ENCODE measurements around the gene REEP1. TPM values are rescaled to one million over a fixed set of nuclear protein-coding genes. Genes with fewer than 3 reads are reported as not detected.

REEP1 gene
- total and polyA plus RNA-seq, 4 experiments from 2014 or later: 0.15 TPM; not detected in 3

DNA sequence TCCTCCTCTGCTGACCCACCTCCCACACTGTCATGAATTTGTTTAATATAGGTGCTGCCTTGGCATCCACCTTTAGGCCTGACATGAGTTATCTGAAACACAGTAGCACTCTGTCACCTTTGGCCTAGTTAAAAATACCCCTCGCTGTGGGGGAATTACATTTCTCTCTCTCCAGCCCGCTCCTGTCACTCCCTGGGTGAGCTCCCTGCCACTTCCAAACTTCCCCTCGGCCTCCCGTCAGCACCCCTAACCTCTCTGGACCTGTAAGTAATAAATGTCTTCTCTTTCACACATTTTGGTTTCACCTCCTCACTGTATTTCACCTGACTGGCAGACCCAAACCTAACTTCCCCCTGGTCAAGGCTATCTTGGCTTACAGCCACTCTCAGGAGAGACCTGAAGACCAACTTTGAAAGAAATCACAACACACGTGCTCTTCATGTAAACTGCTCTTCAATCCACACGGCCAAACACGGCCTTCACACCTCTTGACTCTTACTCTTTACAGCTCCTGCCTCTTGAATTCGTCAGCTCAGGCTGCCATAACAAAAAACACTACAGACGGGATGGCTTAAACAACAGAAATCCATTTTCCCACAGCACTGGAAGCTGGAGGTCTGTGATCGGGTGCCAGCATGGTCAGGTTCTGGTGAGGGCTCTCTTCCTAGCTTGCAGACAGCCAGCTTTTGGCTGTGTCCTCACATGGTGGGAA is 28.3 kb downstream of the REEP1 start:
- ChIA-PET POLR2A (ENCODE audit: partially characterized antibody) (no interaction called here), CTCF (ENCODE audit: partially characterized antibody) (no interaction called here)
- Mint-ChIP-seq H3K9me3 (no peaks in the 10 kb centered on the region), H3K27me3 (peaks cover 8 to 10% of the 10 kb centered on the region in 2 donors), H3K4me1 (no peaks in the 10 kb centered on the region), H3K27ac (no peak overlapping the region), H3K36me3 (no peaks in the 10 kb centered on the region), H3K4me3 (no peak overlapping the region)
- Histone ChIP-seq H3K27ac (ENCODE audit: low read depth, low read length) (no peak overlapping the region), H3K4me3 (ENCODE audit: low read length in 2 of 2) (no peak overlapping the region), H3K4me1 (ENCODE audit: insufficient read depth, low read length) (no peaks in the 10 kb centered on the region), H3K36me3 (ENCODE audit: insufficient read depth, low read length) (no peaks in the 10 kb centered on the region), H3K27me3 (ENCODE audit: insufficient read depth, low read length) (no peaks in the 10 kb centered on the region), H3K9me3 (ENCODE audit: control insufficient read depth in 1 of 2, low read length in 2 of 2) (no peaks in the 10 kb centered on the region)
- no peak for DNase-seq
- intact Hi-C loops (cut with micrococcal nuclease): no loop called here

DNA sequence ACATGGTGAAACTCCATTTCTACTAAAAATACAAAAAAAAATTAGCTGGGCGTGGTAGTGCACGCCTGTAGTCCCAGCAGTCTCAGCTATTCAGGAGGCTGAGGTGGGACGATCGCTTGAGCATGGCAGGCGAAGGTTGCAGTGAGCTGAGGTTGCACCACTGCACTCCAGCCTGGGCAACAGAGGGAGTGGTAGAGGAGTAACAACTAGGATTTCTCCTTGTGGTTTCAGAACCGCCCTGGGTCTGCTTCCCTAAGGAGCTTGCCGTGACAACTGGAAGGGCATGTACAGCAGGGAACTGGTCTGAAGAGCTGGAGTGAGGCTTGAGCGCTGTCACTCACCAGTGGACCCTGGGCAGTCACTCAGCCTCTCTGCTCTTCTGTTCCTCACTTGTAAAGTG is 29.1 kb downstream of the REEP1 start:
- no peak overlapping the region for H3K27ac ChIP-seq (ENCODE audit: low read depth, low read length)
- ChIA-PET POLR2A (ENCODE audit: partially characterized antibody) (no interaction called here), CTCF (ENCODE audit: partially characterized antibody) (no interaction called here)
- no peaks in the 10 kb centered on the region for H3K27me3 ChIP-seq (ENCODE audit: insufficient read depth, low read length)
- Mint-ChIP-seq H3K36me3 (no peaks in the 10 kb centered on the region), H3K4me3 (peak overlapping the region in 1 of 8 donors; percentile 5), H3K27ac (no peak overlapping the region), H3K4me1 (no peaks in the 10 kb centered on the region), H3K27me3 (peaks cover 7 to 16% of the 10 kb centered on the region in 2 donors), H3K9me3 (no peaks in the 10 kb centered on the region)
- no peaks in the 10 kb centered on the region for H3K9me3 ChIP-seq (ENCODE audit: control insufficient read depth in 1 of 2, low read length in 2 of 2)
- no peak overlapping the region for H3K4me3 ChIP-seq (ENCODE audit: low read length in 2 of 2)
- intact Hi-C loops (cut with micrococcal nuclease): no loop called here
- no peaks in the 10 kb centered on the region for H3K36me3 ChIP-seq (ENCODE audit: insufficient read depth, low read length)
- H3K4me1 ChIP-seq (ENCODE audit: insufficient read depth, low read length): no peaks in the 10 kb centered on the region
- no peak for DNase-seq

DNA sequence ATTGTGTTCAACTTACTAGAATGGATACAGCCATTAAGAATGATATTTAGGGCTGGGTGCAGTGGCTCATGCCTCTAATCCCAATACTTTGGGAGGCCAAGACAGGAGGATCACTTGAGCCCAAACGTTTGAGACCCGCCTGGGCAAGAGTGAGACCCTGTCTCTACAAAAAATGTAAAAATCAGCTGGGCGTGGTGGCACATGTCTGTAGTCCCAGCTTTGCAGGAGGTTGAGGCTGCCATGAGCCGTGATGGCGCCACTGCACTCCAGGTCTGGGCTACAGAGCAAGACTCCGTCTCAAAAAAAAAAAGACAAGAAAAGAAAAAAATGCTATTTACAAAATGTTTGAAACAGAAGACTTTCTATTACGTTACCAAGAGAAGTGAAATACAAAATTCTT is 30.0 kb downstream of the REEP1 start:
- Mint-ChIP-seq H3K4me3 (no peak overlapping the region), H3K27ac (no peak overlapping the region), H3K9me3 (no peaks in the 10 kb centered on the region), H3K36me3 (no peaks in the 10 kb centered on the region), H3K4me1 (no peaks in the 10 kb centered on the region), H3K27me3 (peaks cover 6 to 16% of the 10 kb centered on the region in 2 donors)
- H3K9me3 ChIP-seq (ENCODE audit: control insufficient read depth in 1 of 2, low read length in 2 of 2): no peaks in the 10 kb centered on the region
- no peaks in the 10 kb centered on the region for H3K27me3 ChIP-seq (ENCODE audit: insufficient read depth, low read length)
- H3K4me1 ChIP-seq (ENCODE audit: insufficient read depth, low read length): no peaks in the 10 kb centered on the region
- no peak for DNase-seq
- POLR2A ChIA-PET (ENCODE audit: partially characterized antibody): no interaction called here
- H3K27ac ChIP-seq (ENCODE audit: low read depth, low read length): no peak overlapping the region
- H3K36me3 ChIP-seq (ENCODE audit: insufficient read depth, low read length): no peaks in the 10 kb centered on the region
- intact Hi-C loops (cut with micrococcal nuclease): no loop called here
- CTCF ChIA-PET (ENCODE audit: partially characterized antibody): no interaction called here
- H3K4me3 ChIP-seq (ENCODE audit: low read length in 2 of 2): no peak overlapping the region

DNA sequence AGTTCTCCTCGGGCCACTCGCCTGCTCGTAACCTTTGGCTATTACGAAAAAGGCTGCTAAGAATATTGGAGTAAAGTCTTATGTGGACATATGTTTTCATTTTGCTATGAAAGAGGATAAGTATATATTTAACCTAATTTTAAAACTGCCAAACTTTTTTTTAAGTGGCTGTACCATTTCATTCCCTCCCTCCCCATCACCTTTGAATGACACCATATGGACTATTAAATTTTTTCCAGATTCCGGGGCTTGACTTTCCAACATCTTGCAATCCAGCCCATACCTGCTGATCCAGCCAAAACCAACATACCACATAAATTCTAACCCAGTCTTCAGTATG is 31.5 kb downstream of the REEP1 start:
- no peak overlapping the region for H3K4me3 ChIP-seq (ENCODE audit: low read length in 2 of 2)
- H3K9me3 Mint-ChIP-seq: no peaks in the 10 kb centered on the region
- H3K27ac Mint-ChIP-seq: no peak overlapping the region
- DNase-seq: no peak
- H3K36me3 Mint-ChIP-seq: no peaks in the 10 kb centered on the region
- no peaks in the 10 kb centered on the region for H3K4me1 ChIP-seq (ENCODE audit: insufficient read depth, low read length)
- ChIA-PET POLR2A (ENCODE audit: partially characterized antibody) (no interaction called here), CTCF (ENCODE audit: partially characterized antibody) (no interaction called here)
- intact Hi-C loops (cut with micrococcal nuclease): no loop called here
- no peak overlapping the region for H3K4me3 Mint-ChIP-seq
- H3K9me3 ChIP-seq (ENCODE audit: control insufficient read depth in 1 of 2, low read length in 2 of 2): no peaks in the 10 kb centered on the region
- H3K27me3 Mint-ChIP-seq: peaks cover 6 to 12% of the 10 kb centered on the region in 2 donors
- no peaks in the 10 kb centered on the region for H3K4me1 Mint-ChIP-seq
- no peaks in the 10 kb centered on the region for H3K36me3 ChIP-seq (ENCODE audit: insufficient read depth, low read length)
- H3K27me3 ChIP-seq (ENCODE audit: insufficient read depth, low read length): no peaks in the 10 kb centered on the region
- H3K27ac ChIP-seq (ENCODE audit: low read depth, low read length): no peak overlapping the region

DNA sequence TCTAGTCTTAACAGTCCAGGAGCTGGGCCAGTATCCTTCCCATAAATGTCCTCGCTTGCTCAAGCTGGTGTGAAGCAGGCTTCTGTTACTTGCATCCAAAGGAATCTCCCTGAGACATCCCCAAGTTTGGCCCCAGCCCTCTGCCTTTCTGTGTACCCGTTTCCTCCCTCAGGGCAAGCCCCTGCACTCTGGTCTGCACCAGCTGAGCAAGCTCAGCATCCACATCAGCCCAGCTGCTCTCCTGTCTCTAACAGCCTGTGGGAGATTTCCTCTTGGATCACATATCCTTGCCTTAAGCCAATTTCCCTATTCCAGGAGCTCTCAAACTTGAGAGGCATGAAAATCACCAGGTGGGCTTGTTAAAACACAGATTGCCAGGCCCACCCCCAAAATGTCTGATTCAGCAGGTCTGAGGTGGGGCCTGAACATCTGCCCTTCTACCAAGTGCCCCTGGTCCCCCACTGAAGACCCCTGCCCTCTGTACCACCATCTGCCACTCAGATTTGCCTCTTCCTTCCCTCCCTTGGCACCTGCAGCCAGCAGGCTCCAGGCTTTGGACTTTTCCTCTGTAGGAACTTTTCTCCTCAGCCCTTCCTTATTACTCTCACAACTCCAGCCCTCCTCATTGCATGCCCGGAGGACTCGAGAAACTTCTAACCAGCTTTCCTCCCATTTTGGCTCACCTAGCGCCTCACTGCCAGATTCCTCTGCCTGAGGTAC is 32.1 kb downstream of the REEP1 start:
- H3K4me3 Mint-ChIP-seq: no peak overlapping the region
- Histone ChIP-seq H3K9me3 (ENCODE audit: control insufficient read depth in 1 of 2, low read length in 2 of 2) (no peaks in the 10 kb centered on the region), H3K36me3 (ENCODE audit: insufficient read depth, low read length) (no peaks in the 10 kb centered on the region), H3K27ac (ENCODE audit: low read depth, low read length) (no peak overlapping the region), H3K4me1 (ENCODE audit: insufficient read depth, low read length) (no peaks in the 10 kb centered on the region), H3K4me3 (ENCODE audit: low read length in 2 of 2) (no peak overlapping the region), H3K27me3 (ENCODE audit: insufficient read depth, low read length) (no peaks in the 10 kb centered on the region)
- no peaks in the 10 kb centered on the region for H3K4me1 Mint-ChIP-seq
- ChIA-PET POLR2A (ENCODE audit: partially characterized antibody) (no interaction called here), CTCF (ENCODE audit: partially characterized antibody) (no interaction called here)
- no peaks in the 10 kb centered on the region for H3K36me3 Mint-ChIP-seq
- no peak for DNase-seq
- H3K9me3 Mint-ChIP-seq: no peaks in the 10 kb centered on the region
- H3K27me3 Mint-ChIP-seq: peaks cover 6 to 8% of the 10 kb centered on the region in 2 donors
- no peak overlapping the region for H3K27ac Mint-ChIP-seq
- intact Hi-C loops (cut with micrococcal nuclease): no loop called here

DNA sequence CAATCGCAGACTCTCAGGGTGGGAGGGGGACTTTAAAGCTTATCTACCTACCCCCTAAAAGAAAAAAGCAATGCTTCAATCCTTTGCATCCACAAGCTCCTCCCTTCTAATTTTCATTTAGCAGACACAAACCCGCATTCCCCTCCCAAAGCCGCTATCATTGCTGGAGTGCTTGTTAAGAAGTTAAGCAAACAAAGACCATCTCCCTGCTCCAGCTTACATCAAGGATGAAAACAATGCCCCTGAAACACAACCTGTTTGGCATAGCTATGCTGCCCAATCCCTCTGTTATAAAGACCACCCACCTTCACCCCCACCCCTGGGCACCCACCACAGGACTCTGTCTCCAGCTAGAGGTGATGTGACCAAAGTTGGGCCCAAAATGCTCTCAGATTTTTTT is 33.0 kb downstream of the REEP1 start:
- H3K9me3 Mint-ChIP-seq: no peaks in the 10 kb centered on the region
- ChIA-PET CTCF (ENCODE audit: partially characterized antibody) (interaction anchor here (1.1 kb wide), 1 partner anchor 9 kb away, joined by 4 read pairs; no protein-coding TSS in a partner anchor), POLR2A (ENCODE audit: partially characterized antibody) (no interaction called here)
- no peaks in the 10 kb centered on the region for H3K27me3 ChIP-seq (ENCODE audit: insufficient read depth, low read length)
- no peak overlapping the region for H3K4me3 ChIP-seq (ENCODE audit: low read length in 2 of 2)
- H3K4me1 Mint-ChIP-seq: no peaks in the 10 kb centered on the region
- DNase-seq: no peak
- H3K9me3 ChIP-seq (ENCODE audit: control insufficient read depth in 1 of 2, low read length in 2 of 2): no peaks in the 10 kb centered on the region
- H3K27me3 Mint-ChIP-seq: peaks cover 6 to 8% of the 10 kb centered on the region in 2 donors
- no peaks in the 10 kb centered on the region for H3K36me3 Mint-ChIP-seq
- no peak overlapping the region for H3K4me3 Mint-ChIP-seq
- no peaks in the 10 kb centered on the region for H3K4me1 ChIP-seq (ENCODE audit: insufficient read depth, low read length)
- H3K27ac Mint-ChIP-seq: no peak overlapping the region
- no peaks in the 10 kb centered on the region for H3K36me3 ChIP-seq (ENCODE audit: insufficient read depth, low read length)
- H3K27ac ChIP-seq (ENCODE audit: low read depth, low read length): no peak overlapping the region
- intact Hi-C loops (cut with micrococcal nuclease): no loop called here

DNA sequence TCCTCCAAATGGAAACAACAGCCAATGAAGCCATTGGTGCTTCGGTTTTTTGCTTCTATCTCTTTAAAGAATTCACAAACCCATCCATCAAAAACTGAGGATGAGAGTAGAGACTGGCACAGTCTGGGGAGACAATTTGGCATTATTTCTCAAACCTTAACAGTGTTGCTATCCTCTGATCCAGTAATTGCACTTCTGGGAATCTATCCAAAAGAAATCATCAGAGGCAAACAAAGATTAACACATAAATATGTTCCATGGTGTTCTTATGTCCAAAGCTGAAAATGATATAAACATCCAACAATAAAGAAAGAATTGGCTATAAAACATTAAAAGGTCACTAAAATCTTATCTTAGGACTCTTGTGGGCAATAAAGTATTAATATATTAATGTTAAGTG is 35.1 kb downstream of the REEP1 start:
- Mint-ChIP-seq H3K27me3 (peaks cover 12 to 15% of the 10 kb centered on the region in 2 donors), H3K4me3 (no peak overlapping the region), H3K4me1 (no peaks in the 10 kb centered on the region), H3K27ac (no peak overlapping the region), H3K9me3 (peaks cover 0 to 1% (median 0%) of the 10 kb centered on the region in 8 donors), H3K36me3 (no peaks in the 10 kb centered on the region)
- intact Hi-C loops (cut with micrococcal nuclease): no loop called here
- Histone ChIP-seq H3K9me3 (ENCODE audit: control insufficient read depth in 1 of 2, low read length in 2 of 2) (no peaks in the 10 kb centered on the region), H3K4me1 (ENCODE audit: insufficient read depth, low read length) (no peaks in the 10 kb centered on the region), H3K4me3 (ENCODE audit: low read length in 2 of 2) (no peak overlapping the region), H3K27ac (ENCODE audit: low read depth, low read length) (no peak overlapping the region), H3K27me3 (ENCODE audit: insufficient read depth, low read length) (peaks cover 3% of the 10 kb centered on the region), H3K36me3 (ENCODE audit: insufficient read depth, low read length) (no peaks in the 10 kb centered on the region)
- POLR2A ChIA-PET (ENCODE audit: partially characterized antibody): no interaction called here
- DNase-seq: no peak
- CTCF ChIA-PET (ENCODE audit: partially characterized antibody): no interaction called here

Measured in CD4-positive, alpha-beta memory T cell (primary cell).